Fibroblast of peridontal ligament (primary cell): ENCODE results near the gene SLFN5.
A peak's percentile ranks its signal among the peaks of the same experiment; 100 is the strongest.
"Not testable (repeated sequence)": the region's sequence is repeated elsewhere in the genome, so short reads cannot be mapped to it uniquely, and the experiment has no call there.

ENCODE experiments used
- DNase-seq: peaks from one replicate; pipeline ENCODE4 v3.0.0-alpha.2; 2010; ENCODE audit errors: extremely low read depth

Gene SLFN5

GRCh38 chr17:35291802-35292201 lies 48.9 kb downstream of the SLFN5 start:
- DNase-seq, result peak; percentile 93

DNA sequence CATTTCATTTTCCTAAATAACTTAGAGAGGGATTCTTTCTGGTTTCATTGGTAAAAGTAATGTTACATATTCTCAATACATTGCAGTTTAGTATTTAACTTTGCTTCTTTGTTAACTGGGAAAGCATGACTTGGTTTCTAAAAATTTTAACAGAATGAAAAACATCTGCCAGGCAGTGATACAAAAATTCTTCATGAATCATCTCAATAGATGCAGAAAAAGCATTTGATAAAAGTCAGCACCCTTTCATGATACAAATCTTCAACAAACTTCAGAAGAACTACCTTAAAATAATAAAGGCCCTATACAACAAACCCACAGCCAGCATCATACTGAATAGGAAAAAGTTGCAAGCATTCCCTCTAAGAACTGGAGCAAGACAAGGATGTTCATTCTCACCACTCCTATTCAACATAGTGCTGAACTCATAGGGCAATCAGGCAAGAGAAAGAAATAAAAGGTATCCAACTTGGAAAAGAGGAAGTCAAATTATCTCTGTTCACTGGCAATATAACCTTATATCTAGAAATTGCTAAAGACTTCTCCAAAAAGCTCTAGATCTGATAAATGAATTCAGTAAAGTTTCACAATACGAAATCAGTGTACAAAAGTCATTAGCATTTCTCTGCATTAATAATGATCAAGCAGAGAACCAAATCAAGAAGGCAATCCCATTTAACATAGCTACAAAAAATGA lies 50.4 kb downstream of the SLFN5 start:
- DNase-seq, result peak; percentile 75

- peak; percentile 87 for DNase-seq
Measured at GRCh38 chr17:35294756-35295155, 51.9 kb downstream of the SLFN5 start.

- DNase-seq, result no peak
Measured at GRCh38 chr17:35295686-35296085, 52.8 kb downstream of the SLFN5 start.

DNA sequence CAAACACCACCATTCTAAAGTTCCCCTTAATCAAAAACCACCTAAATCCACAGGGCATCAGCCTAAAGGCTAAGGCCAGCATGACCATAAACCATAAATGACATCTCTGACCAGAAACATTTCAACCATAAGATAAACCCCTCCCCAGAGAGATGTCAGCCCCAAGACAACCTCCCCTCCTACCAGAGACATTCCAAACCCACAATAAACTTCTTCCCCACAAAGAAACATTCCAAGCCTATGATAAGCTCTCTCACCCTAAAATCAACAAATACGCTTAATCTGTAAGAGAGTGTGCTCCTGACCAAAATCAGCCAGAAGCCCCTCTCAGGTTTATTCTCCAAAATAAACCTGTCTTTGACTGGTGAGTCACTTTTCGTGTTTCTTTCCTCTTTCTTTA lies 54.8 kb downstream of the SLFN5 start:
- DNase-seq, result peak; percentile 87

GRCh38 chr17:35298639-35299038 lies 55.8 kb downstream of the SLFN5 start:
- DNase-seq, result no peak

GRCh38 chr17:35299135-35299534 lies 56.3 kb downstream of the SLFN5 start:
- DNase-seq, result peak; percentile 91

- DNase-seq, result not testable (repeated sequence)
Measured at GRCh38 chr17:35309345-35309744, 66.5 kb downstream of the SLFN5 start.

DNA sequence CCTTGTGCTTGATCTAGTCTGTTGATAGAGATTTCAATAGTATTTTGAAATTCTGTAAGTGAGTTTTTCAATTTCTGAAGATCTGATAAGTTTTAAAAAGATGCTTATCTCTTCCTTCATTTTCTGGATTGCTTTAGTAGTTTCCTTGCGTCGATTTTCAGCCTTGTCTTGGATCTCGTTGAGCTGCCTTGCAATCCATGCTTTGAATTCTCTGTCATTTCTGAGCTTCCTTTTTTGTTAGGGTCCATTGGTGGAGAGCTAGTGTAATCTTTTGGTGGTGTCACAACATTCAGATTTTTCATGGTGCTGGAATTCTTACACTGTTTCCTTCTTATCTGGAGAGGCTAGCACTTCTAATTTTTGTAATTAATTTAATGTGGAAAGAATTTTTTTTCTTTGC lies 69.5 kb downstream of the SLFN5 start:
- DNase-seq, result no peak

DNA sequence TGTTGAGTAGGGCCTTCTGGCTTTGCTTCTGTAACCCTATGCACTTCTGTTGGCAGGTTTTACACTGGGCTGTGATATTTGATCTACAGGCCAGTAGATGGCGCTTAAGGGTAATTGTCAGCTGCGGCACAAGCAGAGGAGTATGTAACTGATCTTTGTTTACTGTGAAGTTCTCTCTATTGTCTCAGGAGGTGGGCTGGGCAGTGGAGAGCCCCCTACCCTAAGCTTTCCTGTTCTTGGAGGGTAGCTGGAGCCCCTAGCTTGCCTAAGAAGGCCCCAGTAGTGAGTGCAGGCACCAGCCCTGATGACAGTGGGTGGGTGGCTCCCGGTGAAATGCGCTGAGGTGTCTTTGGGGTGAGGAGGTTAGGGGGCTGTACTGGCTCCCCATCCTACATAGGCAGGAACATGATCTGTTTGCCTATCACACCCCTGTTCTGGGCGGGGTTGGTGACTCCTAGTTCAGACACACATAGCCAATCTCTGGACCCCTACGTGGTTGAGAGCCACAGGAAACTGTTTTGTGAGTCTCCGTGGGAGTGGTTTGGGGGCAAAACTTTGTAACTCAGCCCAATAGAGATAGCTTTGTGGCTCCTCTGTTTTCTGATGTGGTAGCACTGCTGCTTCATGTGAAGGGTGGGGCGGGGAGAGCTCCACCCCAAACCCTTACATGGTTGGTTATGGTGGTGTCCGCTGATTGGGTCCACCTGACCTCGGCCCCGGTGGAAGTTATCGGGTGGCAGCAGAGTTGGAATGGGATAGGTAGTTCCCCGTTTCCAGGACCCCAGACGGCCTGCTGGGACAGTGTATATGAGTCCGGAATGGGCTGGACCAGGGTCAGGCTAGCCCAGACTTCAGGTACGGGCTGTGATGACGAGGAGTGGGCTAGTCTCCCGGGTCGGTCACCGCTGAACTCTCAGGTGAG lies 70.2 kb downstream of the SLFN5 start:
- DNase-seq, result peak; percentile 82

GRCh38 chr17:35313875-35314409 lies 71.1 kb downstream of the SLFN5 start:
- no peak for DNase-seq

GRCh38 chr17:35314415-35315216 lies 71.7 kb downstream of the SLFN5 start:
- no peak for DNase-seq

DNA sequence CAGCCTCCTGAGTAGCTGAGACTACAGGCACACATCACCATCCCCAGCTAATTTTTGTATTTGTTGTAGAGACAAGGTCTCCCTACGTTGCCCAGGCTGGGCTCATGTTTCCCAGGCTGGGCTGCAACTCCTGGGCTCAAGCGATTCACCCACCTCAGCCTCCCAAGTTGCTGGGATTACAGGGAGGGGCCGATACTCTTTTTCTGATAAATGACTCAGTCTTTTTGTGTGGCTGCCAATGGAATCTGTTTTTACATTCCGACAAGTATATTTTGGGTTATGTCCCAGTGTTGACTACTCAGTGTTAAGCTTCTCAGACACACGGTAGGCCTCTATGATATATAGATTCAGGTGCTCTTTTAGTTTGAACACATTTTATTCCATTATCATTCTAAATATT lies 72.4 kb downstream of the SLFN5 start:
- DNase-seq, result peak; percentile 95

DNA sequence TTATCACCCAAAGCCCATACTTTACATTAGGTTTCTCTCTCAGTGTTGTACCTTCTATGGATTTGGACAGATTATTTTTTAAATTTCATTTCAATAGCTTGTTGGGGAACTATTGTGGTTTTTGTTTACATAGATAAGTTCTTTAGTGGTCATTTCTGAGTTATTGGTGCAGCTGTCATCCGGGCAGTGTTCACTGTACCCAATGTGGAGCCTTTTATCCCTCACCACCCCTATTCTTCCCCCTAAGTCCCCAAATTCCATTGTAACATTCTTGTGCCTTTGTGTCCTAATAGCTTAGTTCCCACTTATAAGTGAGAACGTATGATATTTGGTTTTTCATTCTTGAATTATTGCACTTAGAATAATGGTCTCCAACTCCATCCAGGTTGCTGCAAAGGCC lies 73.1 kb downstream of the SLFN5 start:
- DNase-seq, result no peak

GRCh38 chr17:35322749-35323148 lies 79.9 kb downstream of the SLFN5 start:
- DNase-seq, result no peak
